GM12878 (cell line): ENCODE measurements around the gene IGLL5. TPM values are rescaled to one million over a fixed set of nuclear protein-coding genes. Genes with fewer than 3 reads are reported as not detected.

Source experiments
- ATAC-seq: fragments of 200-7000 bp; cut with Tn5 transposase; 3 replicates; pipeline ENCODE4 v1.9.1; 2020; ENCODE audit warnings: mild to moderate bottlenecking, moderate library complexity
- BruUV-seq: library from RNA; stranded (reverse); fragments of 400-500 nt; replicated peaks from 2 replicates; lab custom pipeline; 2021; lab: Mats Ljungman, UMichigan
- CTCF ChIA-PET: fragments of 300-600 bp; sonication (Branson Sonifier 250); formaldehyde crosslinking; extraction: SDS; loops from one replicate; lab custom pipeline; 2021; ENCODE audit warnings: inconsistent platforms; lab: Yijun Ruan, JAX
- POLR2A ChIA-PET: fragments of 350-600 bp; formaldehyde crosslinking; extraction: SDS; loops from one replicate; lab custom pipeline; 2021; ENCODE audit warnings: inconsistent platforms; lab: Charles Lee
- RAD21 ChIA-PET: fragments of 300-600 bp; sonication (Branson Sonifier 250); formaldehyde crosslinking; loops from one replicate; lab custom pipeline; 2023; ENCODE audit warnings: antibody characterized with exemption; ENCODE audit not compliant: unreplicated experiment; lab: Charles Lee
- SMC1A ChIA-PET: fragments of 300-600 bp; sonication (Branson Sonifier 250); formaldehyde crosslinking; loops from one replicate; lab custom pipeline; 2023; ENCODE audit not compliant: unreplicated experiment, uncharacterized antibody; lab: Charles Lee
- DNase-seq: peaks from one replicate; pipeline ENCODE4 v3.0.0-alpha.2; 2011; ENCODE audit warnings: low read depth, low spot score
- FAIRE-seq: peaks from 3 replicates; lab custom pipeline; 2011; peaks lifted over from hg19 to GRCh38; lab: Jason Lieb, UNC
- H2AFZ ChIP-seq: 2 replicates; pipeline ENCODE4 v1.6.0; 2011; ENCODE audit warnings: low read depth, low read length, control low read depth; ENCODE audit not compliant: control insufficient read depth
- H3K27ac ChIP-seq: 2 replicates; pipeline ENCODE4 v1.5.1; 2011; ENCODE audit warnings: control low read depth; ENCODE audit not compliant: control insufficient read depth, insufficient read depth
- H3K27me3 ChIP-seq, 2 experiments: replicated peaks in 1 of 2; 2 replicates each; pipeline versions ENCODE4 v1.6.0 to v1.6.1; 2011; ENCODE audit warnings: low read length in 1 of 2; ENCODE audit not compliant: control insufficient read depth in 2 of 2, insufficient read depth in 2 of 2
- H3K36me3 ChIP-seq, 2 experiments: 2 replicates each; pipeline ENCODE4 v1.5.1; 2011; ENCODE audit warnings: low read length in 1 of 2; ENCODE audit not compliant: control insufficient read depth in 2 of 2, insufficient read depth in 2 of 2
- H3K4me1 ChIP-seq: 2 replicates; pipeline ENCODE4 v1.6.1; 2011; ENCODE audit warnings: mild to moderate bottlenecking, low read length, moderate library complexity, mixed read lengths; ENCODE audit not compliant: control insufficient read depth, insufficient read depth
- H3K4me2 ChIP-seq: 2 replicates; pipeline ENCODE4 v1.6.0; 2011; ENCODE audit warnings: control low read depth; ENCODE audit not compliant: control insufficient read depth, insufficient read depth
- H3K4me3 ChIP-seq: fragments of 200-600 bp; sonication (generic); 2 replicates; pipeline ENCODE4 v1.5.1; 2016
- H3K79me2 ChIP-seq: 2 replicates; pipeline ENCODE4 v1.6.0; 2011; ENCODE audit warnings: low read length; ENCODE audit not compliant: control insufficient read depth, insufficient read depth
- H3K9ac ChIP-seq: 2 replicates; pipeline ENCODE4 v1.8.0; 2011; ENCODE audit warnings: low read length, control low read depth, mixed read lengths; ENCODE audit not compliant: control insufficient read depth, insufficient read depth
- H3K9me3 ChIP-seq: replicated peaks from 3 replicates; pipeline ENCODE4 v1.5.1; 2011; ENCODE audit warnings: mild to moderate bottlenecking, low read length; ENCODE audit not compliant: control insufficient read depth, insufficient read depth
- H4K20me1 ChIP-seq: 2 replicates; pipeline ENCODE4 v1.6.0; 2011; ENCODE audit not compliant: control insufficient read depth, insufficient read depth
- CEBPB ChIP-seq, 2 experiments: fragments of 150-350 bp in 1 of 2; IDR thresholded peaks; 2 replicates each; pipeline ENCODE4 v1.6.1; 2012 to 2014; ENCODE audit warnings: low read depth in 2 of 2, low read length in 2 of 2, borderline replicate concordance in 1 of 2, inconsistent platforms in 1 of 2
- CHD4 ChIP-seq: fragments of 200-600 bp; sonication (generic); IDR thresholded peaks from 2 replicates; pipeline ENCODE4 v1.6.1; 2016; ENCODE audit warnings: mild to moderate bottlenecking
- ETV6 ChIP-seq, 2 experiments: fragments of 450-650 bp in 1 of 2; IDR thresholded peaks in 1 of 2; conservative IDR thresholded peaks in 1 of 2; 2 replicates each; pipeline ENCODE4 v1.6.1; 2014; ENCODE audit warnings: antibody characterized with exemption in 1 of 2, borderline replicate concordance in 1 of 2, low read depth in 1 of 2, mild to moderate bottlenecking in 1 of 2, moderate library complexity in 1 of 2
- JUNB ChIP-seq: IDR thresholded peaks from 2 replicates; pipeline ENCODE4 v1.6.1; 2016; ENCODE audit warnings: antibody characterized with exemption, mild to moderate bottlenecking
- JUND ChIP-seq: IDR thresholded peaks from 2 replicates; pipeline ENCODE4 v1.6.1; 2012; ENCODE audit warnings: low read depth, mild to moderate bottlenecking, low read length, improper control_type of control experiment, moderate library complexity
- RUNX3 ChIP-seq: IDR thresholded peaks from 2 replicates; pipeline ENCODE4 v1.6.1; 2012; ENCODE audit warnings: low read length, inconsistent platforms
- SIN3A ChIP-seq: IDR thresholded peaks from 2 replicates; pipeline ENCODE4 v1.6.1; 2012; ENCODE audit warnings: low read depth, low read length, improper control_type of control experiment
- SMARCA5 ChIP-seq: fragments of 450-650 bp; IDR thresholded peaks from 2 replicates; pipeline ENCODE4 v1.6.1; 2017; ENCODE audit warnings: mild to moderate bottlenecking
- YBX1 ChIP-seq: fragments of 450-650 bp; IDR thresholded peaks from 2 replicates; pipeline ENCODE4 v1.6.1; 2016; ENCODE audit warnings: antibody characterized with exemption
- YY1 ChIP-seq: IDR thresholded peaks from 2 replicates; pipeline ENCODE4 v1.6.1; 2011; ENCODE audit warnings: low read depth, mild to moderate bottlenecking, low read length
- ZNF217 ChIP-seq: fragments of 450-650 bp; IDR thresholded peaks from 2 replicates; pipeline ENCODE4 v1.6.1; 2017; ENCODE audit warnings: antibody characterized with exemption, mild to moderate bottlenecking
- ZNF622 ChIP-seq: fragments of 450-650 bp; IDR thresholded peaks from 2 replicates; pipeline ENCODE4 v1.6.1; 2017; ENCODE audit warnings: mild to moderate bottlenecking, inconsistent platforms
- whole genome bisulfite sequencing: methylation state at CpG from one replicate; pipeline ENCODE4 v1.1.6; 2016; ENCODE audit warnings: low lambda C conversion rate; ENCODE audit not compliant: insufficient replicate concordance, insufficient coverage; ENCODE audit errors: missing lambda C conversion rate; 5-methylcytosine and 5-hydroxymethylcytosine counted together
- in situ Hi-C: fragments of 300-500 bp; cut with MboI; formaldehyde crosslinking; loops from 9 replicates; pipeline ENCODE4 v1.14.3; 2018; ENCODE audit warnings: mixed read lengths
- intact Hi-C: fragments of 100-400 bp; cut with micrococcal nuclease; formaldehyde crosslinking; loops from one replicate; pipeline ENCODE4 v1.14.2; 2022; ENCODE audit not compliant: unreplicated experiment
- polyA plus RNA-seq, 11 experiments: library from polyadenylated mRNA; depleted of rRNA in 4 of 11; unstranded in 6 of 11; stranded (reverse) in 5 of 11; fragments of >200 nt; fragmentation: Nextera tagmentation in 4 of 11; fragmentation: Illumina TruSeq in 1 of 11; extraction: Ambion mirVana in 4 of 11; extraction: Trizol in 1 of 11; gene quantifications; 1 replicate in 1 of 11; 2 replicates in 10 of 11; pipeline versions ENCODE4 v1.2.1 to v1.2.3, GENCODE V29; 2011 to 2016; ENCODE audit warnings: inconsistent platforms in 2 of 11, missing spikeins in 2 of 11, low read depth in 1 of 11
- total RNA-seq, 4 experiments: library from RNA; depleted of rRNA in 3 of 4; stranded (reverse); fragments of >200 nt in 3 of 4; fragmentation: Illumina TruSeq in 1 of 4; extraction: Trizol in 1 of 4; gene quantifications; 2 replicates each; pipeline versions ENCODE4 v1.2.1 to v1.2.3, GENCODE V29; 2013 to 2021
- TF ChIP-seq, protein P1 (sequence below): IDR thresholded peaks from 2 replicates; pipeline ENCODE4 v1.6.1; 2011; ENCODE audit warnings: borderline replicate concordance, low read depth, mild to moderate bottlenecking, moderate library complexity, mixed read lengths, low read length; ENCODE audit not compliant: insufficient read depth; ENCODE audit errors: extremely low read length
- TF ChIP-seq, protein P2 (sequence below): IDR thresholded peaks from 2 replicates; pipeline ENCODE4 v1.6.1; 2012; ENCODE audit warnings: low read depth, low read length, improper control_type of control experiment
- TF ChIP-seq, protein P3 (sequence below), 3 experiments: IDR thresholded peaks in 2 of 3; conservative IDR thresholded peaks in 1 of 3; 2 replicates each; pipeline ENCODE4 v1.5.1; 2011; ENCODE audit warnings: low read depth in 3 of 3, low read length in 3 of 3, mild to moderate bottlenecking in 3 of 3, control low read depth in 2 of 3, moderate library complexity in 2 of 3, inconsistent platforms in 1 of 3, mixed read lengths in 1 of 3; ENCODE audit not compliant: control insufficient read depth in 2 of 3, insufficient read depth in 1 of 3; ENCODE audit errors: extremely low read depth in 1 of 3
- TF ChIP-seq, protein P4 (sequence below): IDR thresholded peaks from 2 replicates; pipeline ENCODE4 v1.6.1; 2011; ENCODE audit warnings: low read depth, mild to moderate bottlenecking, low read length, moderate library complexity, borderline replicate concordance; ENCODE audit errors: extremely low read depth

Gene IGLL5
- total and polyA plus RNA-seq, 10 of the 15 experiments (the other 5 are each of a cell fraction or from before 2014, with no cell fraction given): not detected

DNA sequence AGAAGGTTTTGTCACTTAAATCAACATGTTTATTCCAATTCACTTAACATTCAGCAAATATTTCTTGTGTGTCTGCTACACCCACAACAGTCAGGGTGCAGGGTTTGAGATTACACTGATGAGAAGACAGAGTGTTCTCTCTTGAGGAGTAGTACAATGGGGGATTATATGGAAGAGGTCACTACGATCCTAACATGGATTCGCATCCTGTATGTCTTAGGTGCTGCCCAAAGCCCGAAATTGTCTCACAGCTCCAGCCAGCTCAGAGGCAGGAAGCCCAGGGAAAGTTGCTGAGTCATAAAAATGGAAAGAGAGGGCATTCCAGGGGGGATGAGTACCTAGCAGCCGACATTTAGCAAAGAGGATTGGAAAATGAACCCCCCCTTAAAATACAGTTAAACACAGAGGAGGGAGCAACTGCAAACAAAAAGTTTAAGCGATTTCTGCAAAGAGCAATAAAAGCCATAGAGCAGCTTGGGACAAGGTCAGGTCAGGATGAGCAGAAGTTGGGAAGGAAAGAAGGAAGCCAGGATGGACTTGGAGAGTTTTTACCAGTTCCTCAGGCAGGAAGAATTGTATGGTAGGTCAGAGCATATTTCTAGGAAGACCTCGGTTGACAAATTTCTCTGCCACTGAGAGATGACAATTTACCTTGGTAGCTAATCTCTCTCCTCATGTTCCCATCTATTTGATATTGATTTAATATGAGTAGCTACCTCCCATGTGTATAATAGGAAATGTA lies 49.5 kb downstream of the IGLL5 start:
- Histone ChIP-seq H3K79me2 (peaks cover 36% of the 10 kb centered on the region), H3K9me3 (no peaks in the 10 kb centered on the region; the same call in 2 of the 3 replicates), H3K36me3 (no peaks in the 10 kb centered on the region), H3K4me1 (peaks cover 92% of the 10 kb centered on the region), H2AFZ (no peak overlapping the region), H3K9ac (no peak overlapping the region), H4K20me1 (no peaks in the 10 kb centered on the region), H3K4me2 (no peak overlapping the region), H3K27me3 (no peaks in the 10 kb centered on the region), H3K27ac (peak overlapping the region; percentile 7; the same call in 1 of the 2 replicates), H3K4me3 (no peak overlapping the region)
- SMC1A ChIA-PET: interaction anchor here (0.6 to 15.9 kb wide), 10 partner anchors 18 to 967 kb away, joined by 3 to 154 read pairs (median 19); no protein-coding TSS in a partner anchor
- BruUV-seq: no TSS peak
- FAIRE-seq (no peak), ATAC-seq (no peak), DNase-seq (no peak)
- in situ Hi-C loops (no loop called here), intact Hi-C loops (no loop called here)
- POLR2A ChIA-PET: interaction anchor here (1.6 to 10.1 kb wide), 3 partner anchors 8 to 81 kb away, joined by 8 to 153 read pairs (median 11); no protein-coding TSS in a partner anchor
- 98% methylated on average over 6 of the region's 6 CpGs for WGBS
- CTCF ChIA-PET: interaction anchor here (0.7 to 21.7 kb wide), 11 partner anchors 9 to 907 kb away, joined by 3 to 551 read pairs (median 4); no protein-coding TSS in a partner anchor
- RAD21 ChIA-PET: interaction anchor here (1.2 to 16.2 kb wide), 8 partner anchors 8 to 826 kb away, joined by 3 to 255 read pairs (median 17); no protein-coding TSS in a partner anchor
- no peak for TF ChIP-seq YY1
- TF ChIP-seq ZNF622: no peak
- no peak for TF ChIP-seq ZNF217
- no peak for TF ChIP-seq SMARCA5
- no peak for TF ChIP-seq ETV6 (conservative IDR thresholded peaks at IDR 0.05 in 1 of 2, IDR thresholded peaks at IDR 0.05 in 1 of 2; ENCODE audit: borderline replicate concordance in 1 of 2, low read depth in 1 of 2)
- TF ChIP-seq, protein P1, sequence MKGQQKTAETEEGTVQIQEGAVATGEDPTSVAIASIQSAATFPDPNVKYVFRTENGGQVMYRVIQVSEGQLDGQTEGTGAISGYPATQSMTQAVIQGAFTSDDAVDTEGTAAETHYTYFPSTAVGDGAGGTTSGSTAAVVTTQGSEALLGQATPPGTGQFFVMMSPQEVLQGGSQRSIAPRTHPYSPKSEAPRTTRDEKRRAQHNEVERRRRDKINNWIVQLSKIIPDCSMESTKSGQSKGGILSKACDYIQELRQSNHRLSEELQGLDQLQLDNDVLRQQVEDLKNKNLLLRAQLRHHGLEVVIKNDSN: no peak
- no peak for TF ChIP-seq CHD4
- no peak for TF ChIP-seq SIN3A
- TF ChIP-seq YBX1: no peak
- TF ChIP-seq, protein P2, sequence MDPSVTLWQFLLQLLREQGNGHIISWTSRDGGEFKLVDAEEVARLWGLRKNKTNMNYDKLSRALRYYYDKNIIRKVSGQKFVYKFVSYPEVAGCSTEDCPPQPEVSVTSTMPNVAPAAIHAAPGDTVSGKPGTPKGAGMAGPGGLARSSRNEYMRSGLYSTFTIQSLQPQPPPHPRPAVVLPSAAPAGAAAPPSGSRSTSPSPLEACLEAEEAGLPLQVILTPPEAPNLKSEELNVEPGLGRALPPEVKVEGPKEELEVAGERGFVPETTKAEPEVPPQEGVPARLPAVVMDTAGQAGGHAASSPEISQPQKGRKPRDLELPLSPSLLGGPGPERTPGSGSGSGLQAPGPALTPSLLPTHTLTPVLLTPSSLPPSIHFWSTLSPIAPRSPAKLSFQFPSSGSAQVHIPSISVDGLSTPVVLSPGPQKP: no peak
- no peak for TF ChIP-seq CEBPB (IDR thresholded peaks at IDR 0.05; ENCODE audit: borderline replicate concordance in 1 of 2, low read depth in 2 of 2, low read length in 2 of 2)
- no peak for TF ChIP-seq JUNB
- TF ChIP-seq RUNX3: no peak
- no peak for TF ChIP-seq JUND
- TF ChIP-seq, protein P3, sequence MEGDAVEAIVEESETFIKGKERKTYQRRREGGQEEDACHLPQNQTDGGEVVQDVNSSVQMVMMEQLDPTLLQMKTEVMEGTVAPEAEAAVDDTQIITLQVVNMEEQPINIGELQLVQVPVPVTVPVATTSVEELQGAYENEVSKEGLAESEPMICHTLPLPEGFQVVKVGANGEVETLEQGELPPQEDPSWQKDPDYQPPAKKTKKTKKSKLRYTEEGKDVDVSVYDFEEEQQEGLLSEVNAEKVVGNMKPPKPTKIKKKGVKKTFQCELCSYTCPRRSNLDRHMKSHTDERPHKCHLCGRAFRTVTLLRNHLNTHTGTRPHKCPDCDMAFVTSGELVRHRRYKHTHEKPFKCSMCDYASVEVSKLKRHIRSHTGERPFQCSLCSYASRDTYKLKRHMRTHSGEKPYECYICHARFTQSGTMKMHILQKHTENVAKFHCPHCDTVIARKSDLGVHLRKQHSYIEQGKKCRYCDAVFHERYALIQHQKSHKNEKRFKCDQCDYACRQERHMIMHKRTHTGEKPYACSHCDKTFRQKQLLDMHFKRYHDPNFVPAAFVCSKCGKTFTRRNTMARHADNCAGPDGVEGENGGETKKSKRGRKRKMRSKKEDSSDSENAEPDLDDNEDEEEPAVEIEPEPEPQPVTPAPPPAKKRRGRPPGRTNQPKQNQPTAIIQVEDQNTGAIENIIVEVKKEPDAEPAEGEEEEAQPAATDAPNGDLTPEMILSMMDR (IDR thresholded peaks at IDR 0.05 in 2 of 3, conservative IDR thresholded peaks at IDR 0.05 in 1 of 3; ENCODE audit: control insufficient read depth in 2 of 3, extremely low read depth in 1 of 3, insufficient read depth in 1 of 3, low read depth in 3 of 3, low read length in 3 of 3): no peak
- TF ChIP-seq, protein P4, sequence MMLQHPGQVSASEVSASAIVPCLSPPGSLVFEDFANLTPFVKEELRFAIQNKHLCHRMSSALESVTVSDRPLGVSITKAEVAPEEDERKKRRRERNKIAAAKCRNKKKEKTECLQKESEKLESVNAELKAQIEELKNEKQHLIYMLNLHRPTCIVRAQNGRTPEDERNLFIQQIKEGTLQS: no peak
